PC-3 (cell line): ENCODE measurements around the gene PUS10. TPM values are rescaled to one million over a fixed set of nuclear protein-coding genes. Genes with fewer than 3 reads are reported as not detected.

Source experiments
- ATAC-seq: fragments of 200-7000 bp; cut with Tn5 transposase; 2 replicates; pipeline ENCODE4 v1.9.1; 2020; ENCODE audit warnings: mild to moderate bottlenecking, moderate library complexity
- BruUV-seq: library from RNA; stranded (reverse); fragments of 400-500 nt; replicated peaks from 2 replicates; lab custom pipeline; 2021; lab: Mats Ljungman, UMichigan
- CTCF ChIA-PET: fragments of 300-600 bp; sonication (Branson Sonifier 250); formaldehyde crosslinking; loops from one replicate; lab custom pipeline; 2022; ENCODE audit warnings: antibody characterized with exemption; lab: Charles Lee
- POLR2A ChIA-PET: fragments of 300-600 bp; sonication (Branson Sonifier 250); formaldehyde crosslinking; loops from one replicate; lab custom pipeline; 2022; ENCODE audit warnings: antibody characterized with exemption; ENCODE audit not compliant: unreplicated experiment; lab: Charles Lee
- DNase-seq: peaks from one replicate; pipeline ENCODE4 v3.0.0-alpha.2; 2015
- H2AFZ ChIP-seq: fragments of 300-600 bp; sonication (generic); 2 replicates; pipeline ENCODE4 v1.6.0; 2016; ENCODE audit warnings: antibody characterized with exemption, low read length
- H3F3A ChIP-seq: fragments of 300-600 bp; sonication (generic); one replicate; pipeline ENCODE4 v1.6.0; 2017; ENCODE audit warnings: antibody characterized with exemption, low read length, control low read depth, mild to moderate bottlenecking; ENCODE audit not compliant: unreplicated experiment
- H3K27ac ChIP-seq: fragments of 300-600 bp; sonication (generic); 2 replicates; pipeline ENCODE4 v1.5.1; 2016; ENCODE audit warnings: mild to moderate bottlenecking, low read length
- H3K27me3 ChIP-seq: fragments of 300-600 bp; sonication (generic); 2 replicates; pipeline ENCODE4 v1.6.1; 2016; ENCODE audit warnings: low read length, mixed read lengths
- H3K36me3 ChIP-seq: fragments of 300-600 bp; sonication (generic); 2 replicates; pipeline ENCODE4 v1.6.1; 2016; ENCODE audit warnings: low read depth, mixed run types, low read length, mixed read lengths
- H3K4me1 ChIP-seq: fragments of 300-600 bp; sonication (generic); 2 replicates; pipeline ENCODE4 v1.5.1; 2016; ENCODE audit warnings: low read length; ENCODE audit not compliant: insufficient read depth
- H3K4me2 ChIP-seq: fragments of 300-600 bp; sonication (generic); 2 replicates; pipeline ENCODE4 v1.6.0; 2016; ENCODE audit warnings: low read length
- H3K4me3 ChIP-seq: fragments of 300-600 bp; sonication (generic); 2 replicates; pipeline ENCODE4 v1.5.1; 2016; ENCODE audit warnings: mild to moderate bottlenecking, low read length, mixed read lengths
- H3K79me2 ChIP-seq: fragments of 300-600 bp; sonication (generic); 2 replicates; pipeline ENCODE4 v1.6.1; 2017; ENCODE audit warnings: low read length, mixed read lengths
- H3K9ac ChIP-seq: fragments of 300-600 bp; sonication (generic); 2 replicates; pipeline ENCODE4 v1.6.0; 2016; ENCODE audit warnings: mild to moderate bottlenecking, low read length
- H3K9me2 ChIP-seq: fragments of 300-600 bp; sonication (generic); replicated peaks from 2 replicates; pipeline ENCODE4 v1.6.1; 2016; ENCODE audit warnings: mixed run types, low read length, mixed read lengths
- H3K9me3 ChIP-seq: fragments of 300-600 bp; sonication (generic); 2 replicates; pipeline ENCODE4 v1.6.1; 2016; ENCODE audit warnings: low read length, mixed read lengths
- H4K20me1 ChIP-seq: fragments of 300-600 bp; sonication (generic); 2 replicates; pipeline ENCODE4 v1.6.1; 2016; ENCODE audit warnings: low read length, mixed read lengths
- EZH2 ChIP-seq: fragments of 300-600 bp; sonication (generic); IDR thresholded peaks from one replicate; pipeline ENCODE4 v1.6.1; 2017; ENCODE audit warnings: antibody characterized with exemption, mild to moderate bottlenecking, low read length; ENCODE audit not compliant: unreplicated experiment
- EZH2phosphoT487 ChIP-seq: fragments of 300-600 bp; sonication (generic); IDR thresholded peaks from 2 replicates; pipeline ENCODE4 v1.6.1; 2018; ENCODE audit warnings: mild to moderate bottlenecking, antibody characterized with exemption, low read length, borderline replicate concordance
- intact Hi-C: fragments of 100-400 bp; cut with micrococcal nuclease; formaldehyde crosslinking; loops from 2 replicates; pipeline ENCODE4 v1.9.0; 2023
- total RNA-seq: library from RNA; depleted of rRNA; stranded (reverse); fragments of >200 nt; gene quantifications from 2 replicates; pipeline ENCODE4 v1.2.3, GENCODE V29; 2014
- TF ChIP-seq, protein P1 (sequence below): fragments of 300-600 bp; sonication (generic); conservative IDR thresholded peaks from 2 replicates; pipeline ENCODE4 v1.5.1; 2017; ENCODE audit warnings: antibody characterized with exemption, low read depth, mild to moderate bottlenecking, low read length

PUS10 gene
- total RNA-seq, 1 experiment from 2014 or later, result 3.6 TPM

DNA sequence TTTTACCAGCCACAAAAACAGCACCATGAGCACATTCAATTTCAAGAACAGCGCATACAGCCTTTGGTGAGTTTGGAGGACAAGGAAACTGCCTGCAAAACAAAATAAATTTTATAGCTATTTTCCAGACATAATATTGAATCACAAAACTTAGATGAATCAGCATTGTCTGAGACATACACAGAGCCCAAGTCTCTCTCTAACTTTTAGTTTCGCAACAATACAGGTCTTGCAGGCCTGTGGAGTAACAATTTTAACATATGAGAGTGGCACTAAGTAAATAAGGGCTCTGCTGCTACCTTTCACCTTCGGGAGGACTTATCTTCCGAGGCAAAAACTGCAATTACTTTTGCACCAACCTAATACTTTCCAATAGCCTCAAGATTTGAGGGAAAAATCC lies 56.6 kb downstream of the PUS10 start:
- no peaks in the 10 kb centered on the region for H3K9me2 ChIP-seq
- BruUV-seq, result no TSS peak
- intact Hi-C loops, result no loop called here
- no peak for TF ChIP-seq EZH2
- TF ChIP-seq, protein P1, sequence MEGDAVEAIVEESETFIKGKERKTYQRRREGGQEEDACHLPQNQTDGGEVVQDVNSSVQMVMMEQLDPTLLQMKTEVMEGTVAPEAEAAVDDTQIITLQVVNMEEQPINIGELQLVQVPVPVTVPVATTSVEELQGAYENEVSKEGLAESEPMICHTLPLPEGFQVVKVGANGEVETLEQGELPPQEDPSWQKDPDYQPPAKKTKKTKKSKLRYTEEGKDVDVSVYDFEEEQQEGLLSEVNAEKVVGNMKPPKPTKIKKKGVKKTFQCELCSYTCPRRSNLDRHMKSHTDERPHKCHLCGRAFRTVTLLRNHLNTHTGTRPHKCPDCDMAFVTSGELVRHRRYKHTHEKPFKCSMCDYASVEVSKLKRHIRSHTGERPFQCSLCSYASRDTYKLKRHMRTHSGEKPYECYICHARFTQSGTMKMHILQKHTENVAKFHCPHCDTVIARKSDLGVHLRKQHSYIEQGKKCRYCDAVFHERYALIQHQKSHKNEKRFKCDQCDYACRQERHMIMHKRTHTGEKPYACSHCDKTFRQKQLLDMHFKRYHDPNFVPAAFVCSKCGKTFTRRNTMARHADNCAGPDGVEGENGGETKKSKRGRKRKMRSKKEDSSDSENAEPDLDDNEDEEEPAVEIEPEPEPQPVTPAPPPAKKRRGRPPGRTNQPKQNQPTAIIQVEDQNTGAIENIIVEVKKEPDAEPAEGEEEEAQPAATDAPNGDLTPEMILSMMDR, result no peak
- TF ChIP-seq EZH2phosphoT487, result no peak
- no peaks in the 10 kb centered on the region for H3K79me2 ChIP-seq
- CTCF ChIA-PET, result no interaction called here
- ATAC-seq (peak; percentile 80), DNase-seq (peak; percentile 93)
- POLR2A ChIA-PET, result no interaction called here
- H2AFZ ChIP-seq, result no peak overlapping the region
- H3K36me3 ChIP-seq, result no peaks in the 10 kb centered on the region
- peaks cover 35% of the 10 kb centered on the region for H3K4me1 ChIP-seq
- peaks cover 6% of the 10 kb centered on the region for H3F3A ChIP-seq
- H3K9me3 ChIP-seq, result no peaks in the 10 kb centered on the region
- H3K27ac ChIP-seq, result 0 out of 2 replicates have a peak overlapping the region, but pooled peaks have one; percentile 17
- H3K4me3 ChIP-seq, result no peak overlapping the region
- no peaks in the 10 kb centered on the region for H3K27me3 ChIP-seq
- H4K20me1 ChIP-seq, result no peaks in the 10 kb centered on the region
- no peak overlapping the region for H3K9ac ChIP-seq
- peak overlapping the region; percentile 48 for H3K4me2 ChIP-seq

DNA sequence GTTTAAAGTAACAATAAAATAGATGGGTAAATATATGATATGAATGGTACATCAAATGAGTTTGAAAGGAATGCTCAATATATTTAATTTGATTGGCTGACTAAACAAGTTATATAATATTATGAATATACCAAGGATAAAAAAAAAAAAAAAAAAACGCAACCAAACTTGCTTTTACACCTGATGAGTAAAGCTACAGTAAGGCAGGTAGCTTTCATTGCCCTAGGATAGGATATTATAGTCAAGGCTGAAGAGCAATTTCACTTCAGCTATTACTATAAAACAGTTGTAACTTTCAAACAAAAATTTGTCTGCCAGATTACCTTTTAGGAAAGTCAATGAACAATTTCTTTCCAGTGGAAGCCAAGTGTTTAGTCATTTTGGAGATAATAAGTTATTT lies 57.3 kb downstream of the PUS10 start:
- H3K27ac ChIP-seq, result no peak overlapping the region
- no TSS peak for BruUV-seq

DNA sequence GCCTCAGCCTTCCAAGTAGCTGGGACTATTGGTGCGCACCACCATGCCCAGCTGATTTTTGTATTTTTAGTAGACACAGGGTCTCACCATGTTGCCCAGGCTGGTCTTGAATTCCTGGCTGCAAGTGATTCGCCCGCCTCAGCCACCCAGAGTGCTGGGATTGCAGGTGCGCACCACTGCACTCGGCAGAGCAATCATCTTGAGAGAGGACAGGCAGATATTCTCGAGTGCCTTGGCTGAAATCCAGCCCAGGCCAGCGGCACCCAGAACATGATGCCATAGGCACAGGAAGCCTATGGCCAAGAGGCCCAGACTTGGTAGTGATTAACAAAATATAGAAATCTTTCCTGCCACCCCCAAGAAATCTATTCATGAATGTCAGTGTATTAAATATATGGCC lies 58.6 kb downstream of the PUS10 start:
- ChIA-PET POLR2A (no interaction called here), CTCF (no interaction called here)
- ATAC-seq, result no peak
- Histone ChIP-seq H4K20me1 (no peaks in the 10 kb centered on the region), H3K27me3 (no peaks in the 10 kb centered on the region), H2AFZ (no peak overlapping the region), H3F3A (peaks cover 6% of the 10 kb centered on the region), H3K4me2 (peak overlapping the region; percentile 14; the same call in 1 of the 2 replicates), H3K9me3 (no peaks in the 10 kb centered on the region), H3K36me3 (no peaks in the 10 kb centered on the region), H3K4me3 (no peak overlapping the region), H3K4me1 (peaks cover 35% of the 10 kb centered on the region), H3K79me2 (no peaks in the 10 kb centered on the region), H3K9me2 (no peaks in the 10 kb centered on the region), H3K9ac (no peak overlapping the region), H3K27ac (0 out of 2 replicates have a peak overlapping the region, but pooled peaks have one; percentile 58)
- no TSS peak for BruUV-seq
- DNase-seq, result no peak
- TF ChIP-seq EZH2, result no peak
- TF ChIP-seq EZH2phosphoT487, result no peak
- TF ChIP-seq, protein P1, result no peak
- intact Hi-C loops, result no loop called here

More for the DNA sequence above, 57.3 kb downstream of the PUS10 start:
- no peaks in the 10 kb centered on the region for H3K79me2 ChIP-seq
- intact Hi-C loops, result no loop called here
- DNase-seq (no peak), ATAC-seq (no peak)
- H3K27me3 ChIP-seq, result no peaks in the 10 kb centered on the region
- H2AFZ ChIP-seq, result no peak overlapping the region
- POLR2A ChIA-PET, result no interaction called here
- H3F3A ChIP-seq, result peaks cover 6% of the 10 kb centered on the region
- H3K9ac ChIP-seq, result no peak overlapping the region
- no peaks in the 10 kb centered on the region for H3K9me3 ChIP-seq
- no peak for TF ChIP-seq EZH2
- H3K9me2 ChIP-seq, result no peaks in the 10 kb centered on the region
- peak overlapping the region; percentile 48; the same call in 1 of the 2 replicates for H3K4me2 ChIP-seq
- no peak overlapping the region for H3K4me3 ChIP-seq
- peaks cover 35% of the 10 kb centered on the region for H3K4me1 ChIP-seq
- no peaks in the 10 kb centered on the region for H3K36me3 ChIP-seq
- CTCF ChIA-PET, result no interaction called here
- no peaks in the 10 kb centered on the region for H4K20me1 ChIP-seq
